Measurements from ENCODE around the gene STPG1.

STPG1 gene

DNA sequence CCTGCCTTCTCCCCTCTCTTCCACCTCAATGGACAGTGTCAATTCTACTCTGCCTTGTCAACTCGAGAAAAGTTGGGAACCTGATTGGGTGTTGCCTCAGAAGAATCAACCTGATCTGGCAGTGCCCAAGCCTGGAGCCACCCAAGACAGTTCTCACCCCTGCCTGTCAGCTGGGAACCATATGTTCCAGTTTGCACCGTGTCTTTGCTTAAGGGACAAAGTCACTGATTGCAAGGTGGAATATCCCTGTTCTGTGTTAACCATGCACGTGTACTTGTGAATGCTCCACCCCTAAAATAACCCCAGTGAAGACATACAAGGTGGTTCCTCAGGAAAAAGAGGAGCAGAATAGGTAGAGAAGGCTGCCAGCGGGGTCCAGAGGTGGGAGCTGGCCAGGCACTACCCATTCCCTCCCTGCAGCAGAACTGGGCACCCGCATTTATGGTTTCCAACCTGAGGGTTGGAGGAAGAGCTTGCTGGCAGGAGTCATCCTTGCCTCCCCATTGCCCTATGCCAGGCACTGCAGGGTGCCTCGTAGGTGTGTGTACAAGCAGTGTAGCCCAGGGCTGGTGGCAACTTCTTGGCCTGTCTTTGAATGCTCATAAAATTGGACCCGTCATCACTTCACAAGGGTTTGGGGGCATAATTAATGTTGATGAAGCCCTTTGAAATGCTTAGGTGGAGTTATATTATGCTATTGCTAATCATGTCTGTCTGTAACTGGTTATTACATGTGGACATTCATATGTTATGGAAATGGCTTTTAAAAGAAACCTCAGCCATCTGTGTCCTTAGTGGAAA lies 13.4 kb upstream of the STPG1 start:
- DNase-seq, result no peak

DNA sequence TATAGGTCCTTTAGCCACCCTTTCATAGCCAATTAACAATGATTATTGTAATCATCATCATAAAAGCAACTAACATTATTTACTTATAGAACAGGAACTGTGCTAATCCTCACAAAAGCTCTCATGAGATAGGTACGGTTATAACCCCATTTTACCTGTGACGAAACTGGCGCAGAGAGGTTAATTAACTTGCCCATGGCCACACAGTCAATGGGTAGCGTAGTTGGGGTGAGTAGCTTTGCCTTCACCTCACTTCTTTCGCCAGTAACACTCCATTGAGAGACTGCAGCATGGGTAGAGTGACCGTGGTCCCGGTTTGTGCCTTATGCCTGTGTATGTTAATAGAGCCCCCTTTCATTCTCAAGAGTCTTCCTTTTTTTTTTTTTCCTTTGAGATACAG lies 12.3 kb upstream of the STPG1 start:
- DNase-seq, result no peak

DNA sequence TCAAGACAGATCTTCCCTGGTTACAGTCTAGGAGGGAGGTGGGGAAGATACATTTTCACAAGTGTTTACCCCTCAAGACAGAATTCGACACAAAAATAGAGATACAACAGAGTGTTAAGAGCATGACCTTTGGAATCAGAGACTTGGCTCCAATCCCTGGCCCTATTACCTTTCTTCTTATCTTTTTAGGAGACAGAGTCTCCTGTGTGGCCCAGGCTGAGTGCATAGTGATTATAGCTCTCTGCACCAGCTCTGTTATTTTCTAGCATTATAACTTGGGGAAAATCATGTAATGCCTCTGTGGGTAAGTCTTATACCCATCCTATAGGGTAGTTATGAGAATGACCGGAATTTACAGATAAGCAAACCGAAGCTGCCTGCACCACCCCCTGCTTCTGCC lies 11.9 kb upstream of the STPG1 start:
- DNase-seq, result no peak

DNA sequence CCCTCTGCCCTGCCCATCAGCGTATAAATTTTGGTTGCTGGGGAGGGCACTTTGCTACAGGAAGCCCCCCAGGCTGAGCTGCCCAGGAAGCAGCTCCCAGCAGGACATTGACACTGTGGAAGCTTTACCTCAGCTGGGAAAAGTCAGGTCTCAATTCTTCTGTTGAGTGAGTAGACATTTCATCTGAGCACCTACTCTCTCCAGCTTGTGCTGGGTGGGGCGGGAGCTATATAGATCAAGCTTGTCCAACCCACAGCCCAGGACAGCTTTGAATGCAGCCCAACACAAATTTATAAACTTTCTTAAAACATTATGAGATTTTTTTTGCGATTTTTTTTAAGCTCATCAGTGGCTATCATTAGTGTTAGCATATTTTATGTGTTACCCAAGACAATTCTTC lies 11.4 kb upstream of the STPG1 start:
- DNase-seq, result no peak

DNA sequence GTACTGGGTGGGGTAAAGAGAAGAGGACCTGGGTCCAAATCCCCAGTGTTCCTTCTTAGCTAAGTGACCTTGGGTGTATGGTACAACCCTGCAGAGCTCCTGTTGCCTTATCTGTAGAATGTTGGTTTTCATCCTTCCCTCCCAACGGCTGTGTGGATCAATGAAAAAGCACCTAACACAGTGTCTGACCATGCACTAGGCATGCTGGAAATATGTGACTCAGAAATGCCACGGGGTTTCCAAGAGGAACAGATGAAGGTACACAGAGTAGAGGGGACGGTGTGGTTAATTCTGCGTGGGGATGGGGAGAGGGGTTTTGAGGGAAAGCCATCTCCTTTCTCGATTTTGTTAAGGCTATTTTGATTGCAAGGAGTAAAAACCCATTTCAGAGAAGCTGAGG lies 10.6 kb upstream of the STPG1 start:
- no peak for DNase-seq

DNA sequence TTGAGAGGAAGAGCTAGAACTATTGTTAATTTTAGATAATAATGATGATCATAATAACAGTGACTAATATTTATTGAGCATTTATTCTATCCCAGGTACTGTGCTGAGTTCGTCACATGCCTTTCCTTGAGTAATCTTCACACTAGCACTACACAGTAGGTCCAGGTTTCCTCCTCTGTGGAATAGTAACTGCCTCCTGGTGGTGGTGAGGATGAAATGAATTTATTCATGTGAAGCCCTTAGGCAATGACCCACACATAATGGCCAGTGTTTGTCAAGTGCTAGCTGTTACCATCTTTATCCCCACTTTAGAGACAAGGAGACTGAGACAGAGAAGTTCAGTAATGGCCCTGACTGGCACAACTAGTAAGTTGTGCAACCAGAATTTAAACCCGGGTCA lies 7.9 kb upstream of the STPG1 start:
- no peak for DNase-seq

DNA sequence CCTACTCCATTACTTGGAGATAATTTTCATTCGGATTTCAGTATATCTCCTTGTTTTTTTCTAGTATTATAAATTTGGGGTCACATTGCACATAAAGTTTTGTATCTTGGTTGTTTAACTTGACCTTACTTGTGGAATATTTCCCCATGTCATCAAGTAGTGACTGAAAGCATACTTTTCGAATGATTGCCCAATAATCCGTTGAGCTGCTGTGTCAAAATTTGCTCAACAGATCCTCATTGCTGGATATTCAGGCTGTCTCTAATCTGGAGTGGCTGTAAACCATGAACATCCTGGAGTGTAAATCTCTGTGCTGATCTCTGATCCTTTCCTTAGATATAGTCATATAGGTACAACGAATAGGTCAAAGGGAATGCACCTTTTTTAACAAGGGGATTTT lies 7.0 kb upstream of the STPG1 start:
- peak; percentile 40 for DNase-seq

DNA sequence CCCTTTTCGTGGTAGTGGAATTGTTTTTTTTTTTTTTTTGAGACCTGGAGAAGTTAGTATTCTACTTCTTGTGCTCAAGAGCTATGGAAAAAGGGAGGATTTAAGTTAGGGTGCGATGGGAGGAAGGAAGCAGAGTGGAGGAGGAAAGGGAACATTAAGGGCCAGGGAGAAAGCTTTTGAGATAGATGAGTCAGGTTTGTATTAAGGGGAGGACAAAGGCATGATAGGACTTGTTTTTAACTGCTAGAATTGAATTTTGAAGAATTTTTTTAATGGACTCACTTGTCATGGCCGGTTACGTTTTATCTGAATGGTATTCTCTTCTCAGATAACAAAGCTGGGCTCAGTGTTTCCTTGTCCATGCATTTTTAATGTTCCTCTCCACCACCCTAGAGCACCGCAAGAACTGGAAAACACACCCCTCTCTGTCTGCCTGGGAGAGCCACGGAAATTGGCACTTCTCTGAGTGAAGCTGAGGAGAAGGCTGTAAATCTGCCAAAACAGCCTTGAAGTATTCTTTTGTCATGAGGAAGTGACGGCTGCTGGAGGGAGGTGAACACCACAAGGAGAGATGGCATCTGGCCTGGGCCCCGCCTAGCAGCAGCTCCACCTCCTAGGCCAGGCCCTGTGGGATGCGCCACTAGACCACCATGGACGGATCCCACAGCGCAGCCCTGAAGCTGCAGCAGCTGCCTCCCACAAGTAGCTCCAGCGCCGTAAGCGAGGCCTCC lies 5.5 kb upstream of the STPG1 start:
- DNase-seq, result peak; percentile 24

DNA sequence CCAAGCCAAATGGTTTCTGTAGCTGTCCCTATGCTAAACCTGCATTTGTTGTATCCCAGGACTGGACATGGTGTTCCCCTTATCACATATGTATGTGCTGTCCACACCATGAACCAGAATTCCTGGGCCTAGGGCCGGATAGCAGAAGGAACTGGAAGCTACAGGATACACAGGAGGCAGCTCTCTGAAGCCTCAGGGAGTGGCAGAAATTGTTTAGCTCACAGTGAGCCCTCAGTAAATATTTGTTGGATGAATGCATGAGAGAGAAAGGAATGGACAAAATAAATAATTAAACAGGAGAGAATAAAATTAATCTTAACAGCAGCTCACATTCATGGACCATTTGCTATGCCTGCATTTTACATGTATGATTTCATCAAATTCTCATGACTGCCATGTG lies 4.1 kb upstream of the STPG1 start:
- DNase-seq, result no peak

DNA sequence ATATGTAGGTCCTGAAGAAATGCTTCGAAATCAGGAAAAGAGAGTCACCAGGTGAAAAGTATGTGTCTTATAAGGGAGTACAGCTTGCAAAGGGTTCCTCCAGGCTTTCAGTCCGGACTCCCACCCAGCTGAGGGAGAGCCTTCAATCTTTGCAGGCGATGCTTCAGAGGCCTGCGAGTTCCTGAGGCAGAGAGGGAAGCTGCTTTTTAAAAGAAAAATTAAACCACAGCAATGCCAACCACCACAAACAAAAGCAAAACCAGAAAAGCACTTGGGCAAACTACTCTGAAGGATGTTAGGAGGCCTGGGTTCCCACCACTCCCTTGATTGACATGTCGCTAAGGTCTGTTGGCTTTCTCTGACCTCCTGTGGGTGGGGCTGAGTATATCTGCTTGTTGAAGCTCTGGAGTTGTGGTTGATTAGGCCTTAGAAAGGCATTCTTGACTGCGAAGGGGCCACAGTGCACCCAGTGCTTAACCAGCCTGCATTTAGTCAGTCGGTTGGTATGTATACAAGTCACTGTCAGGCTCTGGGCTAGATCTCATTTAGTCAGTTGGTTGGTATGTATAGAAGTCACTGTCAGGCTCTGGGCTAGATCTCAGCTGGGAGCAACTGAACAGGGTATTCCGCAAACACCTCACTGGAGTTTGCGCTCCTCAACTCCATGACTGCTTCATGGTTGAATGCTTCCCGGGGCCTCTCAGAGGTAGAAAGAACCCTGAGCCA lies 3.2 kb upstream of the STPG1 start:
- DNase-seq, result peak; percentile 34

DNA sequence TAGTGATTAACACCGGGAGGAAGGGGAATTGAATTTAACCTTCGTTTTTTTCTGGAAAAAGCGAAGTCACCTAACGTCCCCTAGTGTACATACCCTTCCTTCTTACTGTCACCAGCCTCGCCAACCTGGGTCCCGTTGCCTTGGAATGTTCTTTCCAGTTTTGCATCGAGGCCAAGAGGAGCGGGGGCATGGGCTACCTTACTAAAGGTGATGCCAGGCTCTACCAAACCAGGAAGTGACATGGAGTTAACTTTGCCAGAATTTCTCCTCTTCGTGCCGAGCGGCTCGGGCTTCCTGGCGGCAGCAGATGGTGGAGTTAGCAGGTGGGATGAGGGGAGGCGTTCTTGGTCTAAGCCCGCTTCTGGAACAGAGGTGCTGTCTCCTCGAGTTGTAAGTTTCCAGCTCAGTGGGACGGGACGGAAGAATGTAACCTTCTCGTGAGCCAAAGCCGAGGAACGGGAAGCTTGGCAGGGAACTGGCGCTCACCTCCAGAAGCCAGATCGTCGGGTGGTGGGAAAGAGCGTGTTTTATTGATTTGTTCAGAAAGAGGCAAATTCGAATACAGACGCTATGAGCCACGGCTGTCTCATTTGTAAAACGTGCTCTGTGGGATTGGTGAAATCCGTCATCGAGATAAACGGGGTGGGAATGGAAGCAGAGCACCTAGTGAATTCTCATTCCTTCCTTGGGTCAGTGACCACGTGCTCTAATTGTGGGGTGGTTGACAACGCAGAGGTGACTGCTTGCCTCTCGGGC lies 2.5 kb upstream of the STPG1 start:
- DNase-seq, result peak; percentile 22

DNA sequence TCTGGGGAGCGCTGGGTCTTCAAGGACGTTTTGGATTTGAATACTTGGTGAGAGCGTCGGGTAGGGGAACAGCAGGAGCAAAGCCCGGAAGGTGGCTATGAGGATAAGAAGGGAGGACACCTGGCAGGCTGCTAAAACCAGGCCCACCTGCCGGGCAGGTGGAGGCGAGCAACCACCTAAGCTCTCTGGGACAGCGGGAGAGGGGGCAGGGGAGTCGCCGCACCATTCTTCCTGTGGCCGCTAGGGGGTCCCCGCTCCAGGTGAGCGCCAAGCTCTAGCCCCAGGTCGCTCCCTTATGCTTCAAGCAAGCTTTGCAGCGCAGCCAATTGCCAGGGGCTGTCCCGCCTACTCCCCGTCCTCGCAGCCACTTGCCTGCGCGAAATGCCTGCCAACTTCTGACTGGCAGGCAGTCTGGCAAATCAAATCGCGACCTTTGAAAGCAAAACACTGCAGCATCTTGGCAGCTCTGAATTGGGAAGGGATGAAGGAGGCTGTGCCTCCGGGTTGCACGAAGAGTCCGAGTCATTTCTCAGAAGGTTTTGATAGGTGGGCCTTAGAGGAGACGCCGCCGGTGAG lies 1.8 kb upstream of the STPG1 start, which contains the start of gene NIPAL3:
TSS of gene NIPAL3 (plus strand) at position 469 of the 576 bp plus-strand sequence. CDS start 3,746 bp downstream, outside the sequence.
- peak; percentile 98 for DNase-seq

DNA sequence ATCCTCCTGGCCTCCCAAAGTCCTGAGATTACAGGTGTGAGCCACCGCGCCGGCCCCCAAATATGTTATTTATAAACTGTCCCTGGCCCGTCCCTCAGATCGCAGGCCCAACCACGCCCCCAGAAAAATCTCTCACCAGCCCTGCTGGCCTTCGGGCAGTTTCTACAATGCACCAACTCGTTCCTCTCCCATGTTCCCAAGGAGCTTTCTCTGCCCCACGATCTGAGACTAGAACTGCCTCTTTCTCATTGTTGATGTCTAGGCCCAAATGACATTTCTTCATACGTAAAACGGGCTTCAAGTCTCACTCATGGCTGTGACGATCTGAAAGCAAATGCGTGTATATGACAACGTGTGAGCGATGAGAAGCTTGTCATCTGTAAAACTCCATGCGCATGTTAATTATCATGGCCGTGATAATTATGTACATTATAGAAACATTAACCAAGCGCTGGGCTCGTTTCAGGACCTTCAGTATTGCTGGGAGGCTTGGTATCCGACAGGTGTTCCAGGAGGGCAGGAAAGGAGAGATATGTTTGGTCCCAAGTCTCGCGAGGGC lies 1.3 kb upstream of the STPG1 start:
- DNase-seq, result no peak

DNA sequence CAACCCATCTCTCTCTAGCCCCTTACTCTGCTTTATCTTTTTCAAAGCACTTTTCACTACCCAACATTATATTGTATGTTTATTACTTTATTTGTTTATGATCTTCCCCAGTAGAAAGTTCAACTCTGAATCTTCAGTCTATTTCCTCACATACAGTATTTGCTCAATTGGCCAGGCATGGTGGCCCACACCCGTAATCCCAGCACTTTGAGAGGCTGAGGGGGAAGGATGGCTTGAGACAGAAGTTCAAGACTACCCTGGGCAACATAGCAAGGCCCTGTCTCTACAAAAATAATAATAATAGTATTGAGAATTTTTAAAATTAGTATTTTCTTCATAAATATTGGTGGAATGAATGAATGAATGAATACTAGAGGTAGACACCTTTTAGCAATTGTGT lies 1.2 kb downstream of the STPG1 start:
- no peak for DNase-seq

DNA sequence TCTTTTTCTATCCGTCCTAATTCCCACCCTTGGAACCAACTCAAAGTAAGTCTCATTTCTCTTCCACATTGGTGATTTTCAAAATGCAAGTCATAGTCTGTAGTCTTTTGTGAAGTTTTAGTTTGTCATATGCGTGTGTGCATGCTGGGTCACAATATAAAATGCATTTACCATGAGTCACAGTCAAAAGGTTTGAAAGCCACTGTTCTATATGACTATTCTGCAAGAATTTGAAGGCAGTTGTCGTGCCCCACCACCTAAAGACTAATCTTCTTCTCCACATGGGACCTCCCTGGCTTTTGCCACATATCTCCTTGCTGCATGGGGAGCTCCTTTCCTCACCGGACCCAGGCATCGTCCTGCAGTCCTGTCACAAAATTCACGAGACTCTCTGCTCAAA lies 1.6 kb downstream of the STPG1 start:
- DNase-seq, result peak; percentile 33

DNA sequence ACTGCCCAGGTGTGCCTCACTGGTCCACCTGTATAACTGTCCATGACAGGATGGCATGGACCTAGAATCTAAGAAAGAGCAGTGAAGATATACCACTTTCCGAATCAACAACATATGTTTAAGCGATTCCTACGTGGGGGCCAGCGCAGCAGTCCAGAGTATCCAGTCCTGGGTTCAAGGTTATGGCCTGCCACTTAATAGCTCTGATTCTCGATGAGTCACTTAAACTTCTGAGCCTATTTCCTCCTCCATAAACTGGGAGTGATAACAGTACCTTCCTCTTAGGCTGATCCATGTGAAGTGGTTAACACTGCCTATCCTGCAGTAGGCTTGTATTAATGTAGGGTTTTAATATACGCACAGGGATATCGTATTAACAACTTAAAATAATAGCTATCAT lies 2.8 kb downstream of the STPG1 start:
- DNase-seq, result no peak

DNA sequence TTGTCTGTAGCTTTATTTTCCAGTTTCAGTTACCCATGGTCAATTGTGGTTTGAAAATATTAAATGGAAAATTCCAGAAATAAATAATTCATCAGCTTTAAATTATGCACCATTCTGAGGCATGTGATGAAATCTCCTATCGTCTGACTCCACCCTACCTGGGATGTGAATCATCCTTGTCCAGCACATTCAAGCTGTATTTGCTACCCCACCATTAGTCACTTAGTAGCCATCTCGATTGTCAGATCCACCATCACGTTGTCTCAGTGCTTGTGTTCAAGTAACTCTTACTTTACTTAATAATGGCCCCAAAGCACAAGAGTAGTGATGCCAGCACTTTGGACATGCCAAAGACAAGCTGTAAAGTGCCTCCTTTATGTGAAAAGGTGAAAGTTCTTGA lies 4.0 kb downstream of the STPG1 start:
- DNase-seq, result no peak

DNA sequence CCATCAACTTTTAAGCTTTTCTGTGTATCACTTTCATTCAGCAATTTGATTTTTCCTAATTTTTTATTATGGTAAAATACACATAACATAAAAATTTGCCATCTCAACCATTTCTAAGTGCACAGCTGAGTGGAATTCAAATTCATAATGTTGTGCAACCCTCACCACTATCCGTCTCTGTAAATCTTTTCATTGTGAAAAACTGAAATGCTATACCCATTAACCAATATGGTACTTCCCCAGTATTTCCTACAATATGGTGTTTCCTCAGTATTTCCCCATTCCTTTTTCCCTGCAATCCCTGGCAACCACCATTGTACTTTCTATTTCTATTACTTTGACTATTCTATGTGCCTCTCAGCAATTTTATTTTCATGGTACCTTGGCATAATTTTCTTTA lies 6.8 kb downstream of the STPG1 start:
- peak; percentile 75 for DNase-seq

DNA sequence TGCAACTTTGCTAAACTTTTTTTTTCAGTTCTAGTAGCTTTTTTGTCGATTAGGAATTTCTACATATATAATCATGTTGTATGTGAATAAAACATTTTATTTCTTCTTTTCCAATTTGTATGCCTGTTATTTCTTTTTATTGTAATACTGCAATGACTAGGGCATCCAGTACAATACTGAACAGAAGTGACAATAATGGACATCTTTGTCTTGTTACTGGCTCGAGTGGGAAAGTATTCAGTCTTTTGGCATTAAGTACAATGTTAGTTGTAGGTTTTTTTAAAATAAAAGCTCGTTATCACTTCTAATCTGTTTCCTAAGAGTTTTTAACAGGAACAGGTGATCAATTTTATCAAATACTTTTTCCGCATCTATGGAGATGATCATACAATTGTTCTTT lies 9.8 kb downstream of the STPG1 start:
- no peak for DNase-seq

DNA sequence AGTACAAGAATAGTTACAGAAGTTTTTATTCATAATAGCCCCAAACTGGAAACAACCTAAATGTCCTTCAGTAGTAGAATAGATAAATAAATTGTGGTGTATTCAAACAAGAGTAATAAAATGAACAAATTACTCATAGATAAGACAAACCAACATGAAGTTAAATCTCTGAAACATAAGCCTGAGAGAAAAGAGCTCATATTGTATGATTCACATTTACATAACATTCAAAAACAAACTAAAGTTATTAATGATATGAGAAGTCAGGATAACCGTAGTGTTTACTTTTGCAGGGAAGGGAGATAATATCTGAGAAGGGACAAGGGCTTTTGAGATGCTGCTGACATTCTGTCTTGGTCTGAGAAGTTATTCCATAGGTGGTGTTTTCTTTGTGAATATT lies 13.5 kb downstream of the STPG1 start:
- no peak for DNase-seq

DNA sequence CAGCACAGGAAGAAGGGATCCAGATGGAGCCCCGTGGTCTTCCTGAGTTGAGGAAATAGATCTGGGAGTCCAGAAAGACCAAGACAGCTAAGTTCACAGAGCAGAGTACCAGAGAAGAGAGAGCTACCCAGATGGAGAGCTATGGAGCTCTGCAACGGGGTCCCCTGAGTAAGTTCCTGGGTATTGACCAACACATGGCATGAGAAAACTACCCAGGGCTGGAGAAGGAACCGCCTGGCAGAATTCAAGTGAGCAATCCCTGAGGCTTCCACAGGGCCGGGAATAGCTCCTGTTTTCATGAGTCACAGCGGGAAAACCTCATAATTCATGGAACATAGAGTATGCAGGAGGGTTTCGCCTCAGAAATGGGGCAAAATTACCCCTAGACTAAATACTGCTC lies 19.7 kb downstream of the STPG1 start:
- no peak for DNase-seq

DNA sequence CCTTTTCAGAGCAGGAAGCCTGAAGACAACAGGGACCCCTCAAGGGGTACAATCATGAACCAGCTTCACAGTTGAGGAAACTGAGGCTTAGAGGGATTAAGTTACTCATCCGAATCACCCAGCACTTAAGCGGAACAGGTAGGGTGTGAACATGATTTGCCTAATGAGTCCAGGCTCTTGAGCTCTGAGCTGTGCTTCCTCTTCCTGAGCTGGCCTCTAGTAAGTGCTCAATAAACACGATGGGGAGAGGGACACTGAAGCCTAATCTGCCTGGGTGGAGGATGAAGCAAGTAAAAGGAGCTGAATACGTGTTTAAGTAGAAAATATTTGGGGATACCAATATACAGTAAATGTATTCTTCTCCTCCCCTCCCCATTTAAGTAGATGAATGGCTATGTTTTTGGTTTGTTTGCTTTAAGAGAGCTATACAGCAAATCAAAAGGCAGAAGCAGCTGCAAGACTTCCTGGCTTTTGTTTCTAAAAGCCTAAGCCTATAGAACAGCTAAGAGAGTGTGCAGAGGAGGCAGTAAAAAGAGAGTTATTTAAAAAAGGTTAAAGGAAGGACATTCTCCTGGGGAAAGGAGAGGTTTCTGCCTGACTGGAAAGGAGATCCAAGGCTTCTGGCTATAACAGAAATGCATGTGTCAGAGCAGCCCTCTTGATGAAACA lies 20.5 kb downstream of the STPG1 start:
- DNase-seq, result no peak
